GM19025 (cell line): ENCODE measurements around the gene NCKAP5.

Experiments used
- ATAC-seq: cut with Tn5 transposase; IDR thresholded peaks from one replicate; pipeline ENCODE4 v1.9.1; 2021; ENCODE audit warnings: mild to moderate bottlenecking, low read depth, moderate library complexity; ENCODE audit not compliant: unreplicated experiment

Gene NCKAP5

GRCh38 chr2:133498662-133499585, 69.3 kb downstream of the NCKAP5 start:
- ATAC-seq: peak; percentile 70

- ATAC-seq: no peak
Observed at GRCh38 chr2:133497951-133498565, 70.2 kb downstream of the NCKAP5 start.

- no peak for ATAC-seq
Observed at GRCh38 chr2:133497270-133497893, 70.9 kb downstream of the NCKAP5 start.

GRCh38 chr2:133496501-133497269, 71.6 kb downstream of the NCKAP5 start:
- ATAC-seq: no peak

GRCh38 chr2:133495226-133495625, 73.0 kb downstream of the NCKAP5 start:
- ATAC-seq: no peak

- no peak for ATAC-seq
Observed at GRCh38 chr2:133492719-133493380, 75.4 kb downstream of the NCKAP5 start.

- ATAC-seq: no peak
Observed at GRCh38 chr2:133490411-133490980, 77.8 kb downstream of the NCKAP5 start.

- no peak for ATAC-seq
Observed at GRCh38 chr2:133489641-133490410, 78.4 kb downstream of the NCKAP5 start.

GRCh38 chr2:133489146-133489545, 79.1 kb downstream of the NCKAP5 start:
- ATAC-seq: no peak

GRCh38 chr2:133486771-133487191, 81.5 kb downstream of the NCKAP5 start:
- no peak for ATAC-seq

- no peak for ATAC-seq
Observed at GRCh38 chr2:133485868-133486267, 82.4 kb downstream of the NCKAP5 start.

- ATAC-seq: peak; percentile 69
Observed at GRCh38 chr2:133484784-133485183, 83.5 kb downstream of the NCKAP5 start.

- ATAC-seq: no peak
Observed at GRCh38 chr2:133484106-133484505, 84.2 kb downstream of the NCKAP5 start.

- ATAC-seq: no peak
Observed at GRCh38 chr2:133483181-133483580, 85.1 kb downstream of the NCKAP5 start.

GRCh38 chr2:133480707-133481429, 87.4 kb downstream of the NCKAP5 start:
- no peak for ATAC-seq

GRCh38 chr2:133477616-133477990, 90.7 kb downstream of the NCKAP5 start:
- ATAC-seq: no peak

- ATAC-seq: no peak
Observed at GRCh38 chr2:133476931-133477615, 91.2 kb downstream of the NCKAP5 start.

GRCh38 chr2:133476286-133476685, 92.0 kb downstream of the NCKAP5 start:
- ATAC-seq: no peak
